ENCODE measurements around the gene INKA2.
A peak's percentile ranks its signal among the peaks of the same experiment; 100 is the strongest.

The INKA2 gene

DNA sequence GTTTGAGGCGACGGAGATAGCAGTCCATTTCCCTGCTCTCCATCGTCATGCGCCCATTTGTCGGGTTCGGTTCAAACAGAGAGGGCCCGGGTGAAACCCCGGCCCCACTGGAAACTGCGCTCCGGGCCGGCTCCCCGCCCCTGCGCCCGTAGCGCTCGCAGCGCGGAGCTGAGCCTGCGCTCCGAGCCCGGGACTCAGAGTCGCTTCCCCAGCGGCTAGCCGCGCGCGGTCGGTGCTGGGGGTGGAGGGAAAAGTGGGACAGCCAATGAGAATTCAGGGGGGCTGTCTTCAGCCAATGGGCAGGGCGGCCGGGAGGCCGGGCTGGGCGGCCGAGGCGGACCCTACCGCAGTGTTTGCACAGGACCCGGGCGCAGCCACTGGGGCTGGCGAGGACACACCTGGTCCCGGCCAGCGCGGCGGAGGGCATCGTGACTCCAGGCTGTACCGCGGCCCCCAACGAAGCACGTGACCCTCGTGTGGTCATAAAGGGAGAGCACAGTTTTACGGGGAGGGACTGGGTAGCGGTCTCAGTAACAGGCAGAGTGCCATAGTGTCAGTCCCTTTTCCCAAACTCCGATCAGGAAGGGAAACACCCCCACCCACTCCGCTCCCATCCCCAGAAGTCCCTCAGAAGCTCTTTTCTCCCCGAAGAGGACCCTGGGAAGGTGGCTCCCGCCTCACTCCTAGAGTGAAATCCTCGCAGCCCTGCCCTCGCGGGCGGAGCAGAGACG, at the start of gene INKA2:
INKA2 (minus strand) TSS at position 202 of the 731 bp plus-strand sequence; CDS start at position 49, 153 bp downstream.
- DNase-seq = peak; percentile 76

DNA sequence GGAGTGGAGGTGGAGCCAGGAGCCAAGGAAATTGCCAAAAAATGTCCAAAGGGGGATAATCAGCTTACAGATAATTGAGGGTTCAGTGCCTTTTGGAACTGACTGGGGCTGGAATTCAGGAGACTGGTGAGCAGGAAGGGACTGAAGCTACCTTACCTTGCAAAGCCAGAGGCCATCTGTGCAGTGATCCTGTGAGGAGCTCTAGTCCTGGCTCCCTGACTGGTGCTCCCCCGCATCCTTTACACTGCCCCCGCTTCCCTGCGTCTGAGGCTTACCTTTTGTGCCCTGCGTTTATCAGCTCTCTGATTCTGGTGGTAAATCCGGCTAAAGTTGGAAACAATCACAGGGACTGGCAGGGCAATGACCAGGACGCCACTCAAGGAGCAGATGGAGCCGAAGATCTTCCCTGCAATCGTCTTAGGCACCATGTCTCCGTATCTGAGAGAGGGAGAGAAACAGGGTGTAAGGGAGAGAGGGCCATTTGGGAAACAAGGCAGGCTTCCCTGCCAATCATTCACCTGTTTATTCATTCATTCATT, 47.5 kb upstream of the INKA2 start:
- DNase-seq = no peak

DNA sequence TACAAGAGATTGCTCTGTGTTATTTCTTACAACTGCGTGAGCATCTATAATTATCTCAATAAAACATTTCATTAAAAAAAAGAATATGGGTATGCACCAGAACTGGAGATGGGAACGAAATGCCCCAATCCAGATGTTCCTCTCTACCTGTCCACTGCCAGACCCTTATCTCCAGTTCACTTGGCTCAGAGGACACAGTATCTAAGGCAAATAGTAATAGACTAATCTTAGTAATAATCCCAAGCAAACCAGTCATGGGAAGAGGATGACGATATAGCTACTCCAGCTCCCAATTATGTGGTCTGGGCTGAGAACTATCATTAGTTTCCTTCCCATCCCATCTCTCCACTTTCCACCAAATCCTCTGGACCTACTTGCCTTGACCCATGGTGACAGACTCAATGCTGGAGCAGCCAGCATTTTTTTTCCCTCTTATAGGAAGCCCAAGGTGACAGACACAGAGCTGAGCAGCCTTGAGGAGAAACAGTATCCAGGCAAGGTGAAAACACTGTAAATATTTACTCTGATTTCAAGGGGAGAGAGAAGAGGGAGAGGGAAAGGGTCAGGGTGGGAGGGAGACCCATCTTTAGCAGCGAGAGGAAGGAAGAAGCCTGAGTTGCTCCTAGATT, 45.2 kb upstream of the INKA2 start:
- no peak for DNase-seq

DNA sequence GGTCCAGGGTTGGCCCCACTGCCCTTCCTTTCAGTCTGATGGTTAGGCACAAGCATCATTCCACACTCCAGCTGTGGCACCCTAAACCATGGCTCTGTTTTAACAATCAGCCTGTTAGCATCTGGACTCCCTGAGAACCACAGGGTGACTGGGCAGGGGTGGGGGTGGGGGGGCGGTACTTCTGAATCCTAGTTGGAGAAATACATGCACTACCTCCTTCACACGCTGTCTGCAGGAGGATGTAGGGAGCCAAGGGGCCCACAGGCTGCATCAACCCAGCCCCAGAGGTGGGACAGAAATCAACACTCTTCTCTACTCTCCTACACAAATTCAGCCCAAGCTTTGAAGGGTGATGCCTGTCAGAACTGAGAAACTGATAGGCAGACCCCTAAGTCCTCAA, 40.4 kb upstream of the INKA2 start:
- DNase-seq = no peak

DNA sequence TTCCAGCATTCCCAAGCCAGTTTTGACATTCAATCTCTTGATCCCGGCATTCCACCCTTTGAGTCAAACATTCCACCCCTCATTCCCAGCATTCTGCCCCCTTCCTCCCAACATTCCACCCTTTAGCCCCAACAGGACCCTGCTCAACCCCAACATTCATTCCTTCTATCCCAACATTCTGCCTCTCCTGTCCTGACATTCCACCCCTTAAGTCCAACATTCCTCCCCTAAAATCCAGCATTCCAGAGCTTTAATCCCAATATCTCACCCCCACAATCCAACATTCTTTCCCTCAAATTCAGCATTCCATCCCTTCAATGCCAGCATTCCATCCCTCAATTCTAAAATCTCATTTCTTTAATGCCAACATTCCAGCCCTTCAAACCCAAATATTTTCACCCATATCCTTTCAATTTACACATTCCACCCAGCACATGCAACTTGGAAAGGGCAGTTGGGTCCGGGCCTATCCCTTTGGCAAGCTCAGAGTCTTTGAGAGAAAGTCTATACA, 39.4 kb upstream of the INKA2 start:
- DNase-seq = no peak

DNA sequence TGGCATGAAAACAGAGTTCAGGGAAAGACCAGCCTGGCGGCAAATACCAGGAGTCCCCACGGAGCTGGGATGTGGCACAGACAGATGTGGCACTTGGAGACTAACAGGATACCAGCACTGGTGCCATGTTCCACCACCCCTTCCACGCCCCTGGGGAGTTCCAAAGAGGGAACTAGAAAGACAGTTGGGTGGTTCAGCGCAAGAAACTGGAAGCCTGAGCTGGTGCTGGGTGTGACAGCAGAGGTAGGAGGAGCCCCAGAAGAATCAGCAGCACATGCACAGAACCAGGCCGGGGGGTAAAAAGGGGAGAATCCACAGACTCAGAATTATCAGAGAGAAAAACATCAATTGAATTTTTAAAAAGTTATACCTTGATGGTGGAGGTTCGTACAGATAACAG, 38.9 kb upstream of the INKA2 start:
- no peak for DNase-seq

DNA sequence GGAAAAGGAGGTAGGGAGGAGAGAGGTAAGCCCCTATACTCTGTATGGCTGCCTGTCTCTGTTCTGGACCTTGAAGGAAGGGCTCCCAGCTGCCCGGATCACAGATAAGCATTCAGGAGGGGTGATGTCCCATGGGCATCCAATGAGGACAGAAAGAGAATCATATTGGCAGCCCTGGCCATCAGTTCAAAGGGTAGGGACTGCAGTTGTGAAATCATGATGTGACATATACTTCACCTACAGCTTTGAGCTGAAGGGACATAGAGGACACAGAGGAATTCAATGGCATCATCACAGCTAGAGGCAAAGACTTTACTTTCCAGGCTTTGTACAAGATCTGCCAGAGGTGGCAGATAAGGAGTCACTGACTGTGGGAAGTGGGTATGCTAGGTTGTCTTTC, 38.1 kb upstream of the INKA2 start:
- no peak for DNase-seq

DNA sequence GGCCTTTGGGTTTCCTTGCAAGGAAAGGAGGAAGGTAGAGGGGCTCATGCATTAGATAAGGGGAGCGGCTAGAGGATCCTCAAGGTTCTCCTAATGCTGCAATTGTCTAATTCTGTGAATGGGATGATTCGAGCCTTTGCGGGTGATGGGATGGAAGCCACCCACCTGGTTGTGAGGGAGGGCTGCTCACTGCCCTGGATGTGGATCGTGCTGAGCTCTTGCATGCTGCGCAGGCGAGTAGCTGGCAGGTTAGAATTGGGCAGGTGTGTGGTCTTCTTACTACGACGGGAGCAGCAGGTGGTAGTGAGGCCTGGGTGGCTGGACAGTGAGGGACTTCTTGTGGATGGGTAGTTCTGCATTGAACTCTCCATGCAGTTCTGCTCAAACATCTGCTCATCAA, 37.7 kb upstream of the INKA2 start:
- DNase-seq = no peak

DNA sequence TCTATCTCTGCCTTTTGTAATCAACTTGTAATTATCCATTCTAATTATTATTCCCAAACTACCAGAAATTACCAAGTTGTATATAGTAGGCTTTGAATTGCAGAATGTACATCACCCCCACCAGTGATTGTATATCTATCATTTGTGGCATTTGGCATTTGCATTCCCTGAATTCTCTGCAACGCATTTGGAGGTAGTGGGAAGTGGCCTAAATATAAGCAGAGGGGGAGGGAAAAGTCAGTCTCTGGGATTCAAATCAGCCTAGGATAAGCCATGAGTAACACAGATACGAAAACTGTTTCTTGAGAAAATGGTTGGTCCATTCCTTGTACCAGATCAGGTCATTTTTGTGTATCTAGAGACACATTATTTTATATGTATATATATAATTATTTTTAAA, 37.2 kb upstream of the INKA2 start:
- DNase-seq = no peak

DNA sequence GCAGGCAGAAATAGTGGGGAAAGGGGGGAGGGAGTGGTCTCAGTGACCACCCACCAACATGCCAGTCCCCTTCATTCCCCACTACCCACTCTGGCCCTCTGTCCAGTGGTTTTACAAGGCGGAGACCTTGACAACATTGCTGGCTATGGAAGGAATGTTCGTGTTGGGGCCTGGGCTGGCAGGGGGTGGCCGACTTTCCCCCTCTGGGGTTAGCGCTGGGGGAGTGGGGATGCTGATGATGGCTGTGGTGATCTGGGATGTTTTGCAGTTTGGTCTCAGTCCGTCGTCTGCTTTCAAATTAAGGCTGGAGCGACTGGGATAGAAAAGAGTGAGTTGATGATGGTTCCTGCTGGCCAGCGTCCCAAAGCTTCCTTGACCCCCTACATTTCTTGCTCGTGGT, 36.8 kb upstream of the INKA2 start:
- no peak for DNase-seq

DNA sequence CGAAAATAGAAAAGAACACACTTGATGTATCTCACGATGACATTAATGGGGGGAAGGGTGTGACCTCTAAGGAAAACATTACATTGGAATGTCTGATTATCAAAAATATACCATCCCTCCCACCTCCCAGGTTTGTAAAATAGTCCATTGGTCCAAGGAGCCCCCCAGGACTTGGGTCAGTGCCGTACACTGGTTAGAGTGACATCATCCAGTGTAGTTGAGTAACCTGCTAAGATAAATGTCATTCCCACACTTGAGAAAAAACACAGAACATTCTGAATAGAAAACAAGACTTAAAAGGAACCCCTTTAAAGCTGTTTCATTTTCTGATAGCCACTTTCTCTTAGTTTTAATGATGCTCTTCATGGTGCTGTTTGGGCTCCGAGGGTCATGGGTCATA, 31.7 kb upstream of the INKA2 start:
- DNase-seq = no peak

DNA sequence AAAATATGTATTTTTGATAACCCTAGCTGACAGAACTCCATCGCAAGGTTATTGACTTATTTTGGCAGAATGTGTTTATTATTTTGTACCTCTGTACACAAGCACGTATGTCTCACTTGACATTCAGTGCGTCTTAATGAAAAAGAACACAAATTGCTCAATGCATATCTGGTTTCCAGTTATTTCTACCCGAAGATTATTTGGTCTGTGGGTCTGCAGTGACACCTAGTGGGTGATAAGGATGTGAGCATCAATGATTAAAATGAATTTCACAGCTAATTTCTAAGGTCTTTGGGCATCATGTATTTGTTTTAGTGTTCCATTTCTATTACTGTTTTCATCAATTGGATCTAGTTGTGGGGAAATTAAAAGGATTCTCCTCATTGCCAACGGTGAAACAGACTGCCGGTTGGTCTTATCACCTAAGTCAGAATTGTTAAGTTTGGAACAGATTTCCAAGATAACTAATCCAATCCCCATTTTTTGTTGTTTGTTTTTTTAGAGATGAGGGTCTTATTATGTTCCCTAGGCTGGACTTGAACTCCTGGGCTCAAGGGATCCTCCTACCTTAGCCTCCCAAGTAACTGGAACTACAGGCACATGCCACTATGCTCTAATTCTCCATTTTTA, 30.4 kb upstream of the INKA2 start:
- DNase-seq = no peak

DNA sequence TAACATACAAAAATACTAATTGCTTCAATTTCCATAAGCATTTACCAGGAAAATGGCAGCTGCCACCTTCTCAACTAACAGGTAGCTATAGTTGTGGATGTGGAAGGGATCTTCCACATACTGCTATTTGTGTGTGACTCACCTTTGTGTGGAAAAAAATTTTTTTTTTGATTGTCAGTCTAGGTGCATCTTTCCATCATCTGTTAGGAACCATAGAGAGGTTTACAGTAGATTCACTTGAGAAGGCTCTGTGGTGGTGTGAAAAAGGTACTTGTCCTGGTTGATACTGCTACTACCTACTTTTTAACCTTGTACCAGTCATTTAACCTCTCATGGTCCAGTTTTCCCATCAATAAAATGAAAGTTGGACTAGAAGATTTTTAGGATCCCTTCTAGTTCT, 29.4 kb upstream of the INKA2 start:
- DNase-seq = no peak

DNA sequence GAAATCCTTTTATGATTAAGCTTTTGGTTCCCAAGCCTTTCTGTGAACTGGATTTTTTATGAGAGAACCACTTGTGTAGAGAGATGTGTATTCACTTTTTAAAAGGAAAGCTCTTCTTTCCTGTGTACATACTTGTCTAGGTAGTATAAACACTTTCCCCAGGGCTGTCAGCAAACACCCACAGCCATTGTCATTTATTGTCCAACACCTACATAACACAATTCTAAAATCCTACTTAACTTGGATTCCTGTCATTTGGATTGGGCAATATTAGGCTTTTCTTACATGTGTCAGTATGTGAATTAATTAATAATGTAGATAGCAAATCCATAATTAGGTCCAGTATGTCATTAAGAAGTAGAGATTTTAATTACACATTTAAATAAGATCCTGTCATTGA, 28.8 kb upstream of the INKA2 start:
- no peak for DNase-seq

DNA sequence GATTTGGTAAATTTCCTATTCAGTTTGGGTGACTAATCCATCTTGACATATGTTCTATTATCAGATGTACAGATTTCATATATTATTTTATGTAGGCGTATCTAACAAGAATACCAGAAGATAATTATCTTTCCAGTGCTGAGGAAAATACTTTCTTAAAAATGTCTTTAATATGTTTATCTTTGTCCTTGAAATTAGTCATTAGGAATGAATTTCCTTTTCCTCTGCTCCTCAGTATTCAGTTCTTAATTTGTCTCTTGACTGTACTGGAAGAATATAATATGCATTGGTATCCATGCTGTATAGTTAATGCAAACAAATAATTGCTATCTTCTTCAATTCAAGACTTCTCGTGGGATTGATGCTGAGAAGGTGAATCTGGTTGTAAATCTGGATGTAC, 23.1 kb upstream of the INKA2 start:
- no peak for DNase-seq

DNA sequence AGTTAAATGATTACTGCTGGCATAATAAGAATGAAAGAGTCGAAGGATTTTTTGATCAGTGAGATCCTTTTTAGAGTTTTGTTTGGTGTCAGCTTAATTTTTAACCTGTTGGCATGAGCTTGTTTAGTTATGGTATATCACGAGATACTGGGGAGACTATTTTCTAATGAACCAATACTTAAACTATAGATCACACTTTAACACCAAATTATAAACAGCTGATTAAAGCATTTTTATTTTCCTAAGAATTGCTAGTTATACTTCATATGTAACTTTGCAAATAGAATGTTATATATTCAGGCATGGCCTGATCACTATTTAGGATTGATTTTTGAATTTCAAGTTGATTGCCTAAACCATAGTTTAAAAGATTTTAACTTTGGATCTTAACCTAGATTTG, 22.5 kb upstream of the INKA2 start:
- no peak for DNase-seq

DNA sequence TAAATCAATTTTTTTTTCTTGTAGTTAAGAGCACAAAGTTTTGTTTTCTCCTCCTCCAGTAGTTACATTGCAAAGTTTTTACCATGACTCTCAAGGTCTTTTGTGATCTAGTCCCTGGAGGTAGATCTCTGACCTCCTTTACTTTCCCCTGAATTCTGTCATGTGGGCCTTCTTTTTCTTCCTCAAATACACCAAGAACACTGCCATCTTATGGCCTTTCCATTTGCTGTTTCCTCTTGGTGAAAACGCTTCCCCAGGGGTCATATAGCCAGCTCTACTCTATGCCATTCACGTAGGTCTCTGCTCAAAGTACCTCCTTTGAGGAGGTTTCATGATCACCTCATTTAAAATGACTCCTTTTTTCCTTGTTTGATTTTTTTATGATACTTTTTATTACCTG, 19.2 kb upstream of the INKA2 start:
- no peak for DNase-seq

DNA sequence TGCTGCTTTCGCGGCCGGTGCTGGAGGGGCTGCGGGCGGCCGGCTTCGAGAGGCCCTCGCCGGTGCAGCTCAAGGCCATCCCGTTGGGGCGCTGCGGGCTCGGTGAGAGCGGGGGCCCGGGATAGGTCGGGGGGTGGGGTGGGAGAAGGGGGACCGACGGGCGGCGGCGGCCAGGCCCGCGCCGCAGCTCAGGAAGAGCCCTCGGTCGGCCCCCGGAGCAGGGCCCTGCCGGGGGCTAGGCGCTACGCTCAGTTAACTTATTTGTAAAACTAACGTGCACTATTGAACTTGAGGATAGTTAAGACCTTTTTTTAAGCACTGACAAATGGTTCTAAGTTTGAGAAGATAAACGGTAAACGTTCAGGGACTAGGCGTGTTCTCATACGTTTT, 16.9 kb upstream of the INKA2 start:
- no peak for DNase-seq

DNA sequence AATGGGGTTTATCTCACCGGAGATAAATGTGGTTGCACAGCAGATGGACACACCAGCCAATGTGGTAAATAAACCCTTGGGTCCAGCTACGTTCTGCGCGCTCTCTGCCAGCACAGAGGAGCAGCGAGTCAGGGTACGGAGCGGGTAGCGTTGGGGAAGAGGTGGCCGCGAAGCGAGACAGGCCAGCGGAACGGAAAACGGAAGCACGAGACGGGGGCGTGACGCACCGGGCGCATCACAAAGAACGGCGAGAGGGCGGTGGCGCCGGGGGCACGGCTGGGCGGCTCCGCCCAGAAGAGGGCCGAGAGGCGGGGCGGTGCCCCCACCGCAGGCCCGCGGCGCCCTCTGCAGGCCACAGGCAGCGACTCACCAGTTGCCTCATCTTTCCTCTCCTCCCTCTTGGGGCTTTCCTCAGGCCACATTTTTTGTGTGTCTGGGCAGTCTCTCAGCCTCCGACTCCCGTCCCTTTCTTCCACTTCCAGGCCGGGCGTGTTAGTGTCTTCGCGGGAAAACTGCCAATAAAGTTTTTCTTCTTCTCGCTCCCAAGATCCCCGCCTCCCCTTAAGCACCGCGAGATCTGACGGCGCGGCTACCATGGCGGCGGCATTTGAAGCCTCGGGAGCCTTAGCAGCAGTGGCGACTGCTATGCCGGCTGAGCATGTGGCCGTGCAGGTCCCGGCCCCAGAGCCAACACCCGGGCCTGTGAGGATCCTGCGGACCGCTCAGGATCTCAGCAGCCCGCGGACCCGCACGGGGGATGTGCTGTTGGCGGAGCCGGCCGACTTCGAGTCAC, 16.3 kb upstream of the INKA2 start, which contains the start of gene DDX20:
DDX20 (plus strand) TSS at position 571 of the 793 bp plus-strand sequence; CDS start at position 595, 24 bp downstream.
- DNase-seq = peak; percentile 77

DNA sequence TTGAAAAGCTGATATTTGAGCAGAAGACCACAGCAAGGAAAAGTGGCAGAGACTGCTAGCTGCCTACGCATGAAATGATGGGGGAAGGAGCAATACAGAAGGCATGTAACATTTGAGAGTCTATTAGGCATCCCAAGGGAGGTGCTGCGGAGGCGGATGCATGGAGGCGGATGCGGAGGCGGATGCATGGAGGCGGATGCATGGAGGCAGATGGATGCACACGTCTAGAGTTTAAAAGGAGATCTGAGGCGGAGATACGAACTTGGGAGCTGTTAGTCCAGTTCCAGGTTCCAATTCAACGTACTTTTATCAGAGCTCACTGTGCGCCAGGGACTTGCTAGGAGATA, 15.8 kb upstream of the INKA2 start:
- no peak for DNase-seq

DNA sequence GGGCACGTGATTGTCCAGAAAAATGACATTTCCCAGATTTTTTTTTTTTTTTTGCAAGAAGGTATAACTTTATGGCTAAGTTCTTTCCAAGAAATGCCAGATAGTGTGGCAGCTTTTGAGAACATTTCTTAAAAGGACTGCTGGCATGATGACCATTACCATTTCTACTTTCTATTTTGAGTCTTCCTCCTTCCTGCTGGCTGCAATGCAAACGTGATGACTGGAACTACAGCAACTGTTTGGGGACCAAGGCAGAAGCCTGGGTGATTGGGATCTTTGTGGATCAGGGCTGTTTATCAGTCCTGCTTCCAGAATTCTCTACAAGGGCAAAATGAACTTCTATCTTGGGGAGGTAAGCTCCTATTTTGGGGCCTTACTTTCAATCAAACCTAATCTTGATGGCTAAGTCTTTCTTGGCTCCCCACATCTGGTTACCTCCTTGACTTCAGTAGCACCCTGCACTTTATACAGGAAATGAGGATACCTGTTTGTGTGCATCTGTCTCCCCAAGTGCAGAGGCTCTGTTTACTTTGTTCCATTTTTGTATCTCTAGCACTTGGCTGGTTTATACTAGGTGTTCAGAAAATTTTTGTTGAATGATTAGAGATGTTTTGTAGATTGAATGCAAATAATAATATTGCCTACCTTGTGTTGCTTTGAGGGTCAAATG, 12.8 kb upstream of the INKA2 start:
- DNase-seq = no peak

DNA sequence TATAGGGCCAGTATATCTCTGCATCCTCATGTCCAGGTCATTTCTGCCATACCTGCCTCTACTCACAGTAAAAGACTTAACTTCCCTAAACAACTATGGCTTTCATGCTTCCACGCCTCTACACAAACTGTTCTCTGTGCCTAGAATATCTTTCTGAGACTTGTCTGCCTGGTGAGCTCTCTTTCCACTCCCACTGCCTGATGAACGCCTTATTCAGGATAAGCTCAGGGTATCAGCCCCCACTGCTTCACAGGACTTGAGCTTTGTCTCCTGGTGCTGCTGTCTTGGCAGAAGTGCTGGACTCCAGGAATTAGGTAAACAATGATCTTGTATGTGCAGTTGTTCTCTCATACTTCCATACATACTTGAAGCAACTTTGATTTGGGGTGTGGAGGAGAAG, 11.7 kb upstream of the INKA2 start:
- no peak for DNase-seq

DNA sequence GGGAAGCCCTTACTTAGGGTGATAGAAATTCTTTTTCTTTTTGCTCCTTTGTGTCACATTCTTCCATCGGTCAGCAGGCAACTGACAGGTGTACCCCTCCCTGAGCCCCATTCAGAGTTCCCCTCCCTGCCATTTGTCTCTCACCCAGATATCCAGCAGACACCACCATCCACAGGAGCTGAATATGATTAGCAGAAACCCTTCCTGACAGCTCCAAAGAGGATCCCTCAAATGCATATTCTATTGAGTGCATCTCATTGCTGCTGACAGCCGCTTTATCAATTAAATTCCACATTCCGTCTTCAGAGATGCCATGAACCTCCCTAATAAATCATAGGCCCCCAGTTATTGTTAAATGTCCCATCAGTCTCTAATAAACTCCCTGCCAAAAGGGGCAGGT, 10.4 kb upstream of the INKA2 start:
- DNase-seq = no peak
